NOMO-1 treated with DMSO at 0.1 percent for 48 hours (cell line): ENCODE data around the gene C1QL2.

Experiments
- DNase-seq: peaks from one replicate; lab custom pipeline; 2025; ENCODE audit not compliant: unreplicated experiment; lab: John Stamatoyannopoulos, UW

Gene C1QL2

DNA sequence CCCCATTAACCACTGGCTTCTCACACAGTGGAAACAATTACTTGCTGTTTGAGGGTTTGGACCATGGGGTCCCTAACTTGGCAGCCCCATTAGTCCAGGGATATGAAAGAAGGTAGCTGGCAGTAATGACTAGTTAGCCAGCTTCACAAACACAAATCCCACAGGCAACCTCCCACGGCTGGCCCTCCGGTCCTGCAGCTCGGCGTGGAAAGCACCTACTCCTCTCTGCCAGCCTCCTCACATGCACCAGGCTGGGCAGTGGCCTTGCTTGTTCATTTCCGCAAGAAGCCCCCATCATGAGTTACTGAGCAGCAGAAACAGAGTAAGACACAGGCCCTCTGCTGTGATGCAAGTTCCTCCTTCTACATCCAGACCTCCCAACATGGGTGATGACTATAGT is 13.7 kb downstream of the C1QL2 start:
- DNase-seq, result no peak

DNA sequence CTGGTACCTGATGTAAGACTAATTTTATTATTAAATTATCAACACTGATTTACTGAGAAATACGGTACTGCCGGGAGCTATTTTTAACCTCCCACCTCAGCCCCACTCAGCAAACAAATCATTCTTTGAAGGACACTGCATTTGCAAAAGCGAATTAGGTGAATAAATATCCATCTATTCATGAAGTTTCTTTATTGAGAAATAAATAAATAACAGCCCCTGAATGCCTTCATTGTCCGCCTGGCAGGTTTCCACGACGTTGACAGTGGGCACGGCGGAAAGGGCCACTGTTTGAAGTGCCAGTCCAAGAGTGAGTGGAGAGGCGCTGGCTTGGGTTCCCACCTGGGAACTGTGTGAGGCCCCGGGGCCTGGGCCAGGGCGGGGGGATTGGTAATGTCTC is 15.7 kb downstream of the C1QL2 start:
- DNase-seq, result no peak

DNA sequence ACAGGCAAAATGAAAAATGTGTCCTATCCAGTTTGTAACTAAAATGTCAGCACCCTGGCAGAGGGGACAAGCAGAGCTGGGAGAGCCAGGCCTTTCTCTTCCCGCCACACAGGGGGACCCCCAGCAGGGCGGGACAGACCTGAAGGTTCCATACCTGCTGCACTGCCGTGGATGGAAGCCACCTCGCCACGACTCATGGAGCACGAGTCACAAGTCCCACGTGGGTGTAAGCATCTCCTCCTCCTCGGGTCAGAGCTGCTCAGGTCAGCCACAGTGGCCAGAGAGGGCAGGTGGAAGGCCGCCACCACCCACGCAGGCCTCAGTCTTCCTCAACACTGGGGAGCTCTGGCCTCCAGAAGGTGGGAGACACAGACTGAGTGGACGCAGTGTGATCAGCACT is 21.0 kb downstream of the C1QL2 start:
- DNase-seq, result no peak

DNA sequence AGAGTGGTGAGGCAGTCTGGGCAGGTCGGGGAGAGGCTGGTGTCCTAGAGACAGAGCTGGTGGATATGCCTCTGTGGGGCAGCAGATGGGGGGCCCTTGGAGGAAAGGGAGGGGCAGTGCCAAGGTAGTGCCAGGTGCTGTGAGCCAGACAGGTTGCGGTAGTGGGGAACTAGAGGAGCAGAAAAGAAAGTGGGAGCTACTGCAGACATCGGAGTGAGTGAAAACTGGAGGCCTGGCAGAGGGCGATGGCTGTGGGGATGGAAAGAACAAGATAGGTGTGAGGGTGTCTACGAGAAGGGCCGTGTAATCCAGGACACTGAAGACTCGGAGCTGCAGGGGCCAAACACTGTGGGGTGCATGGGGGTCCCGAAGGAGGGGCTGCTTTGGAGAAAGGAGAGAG is 21.7 kb downstream of the C1QL2 start:
- DNase-seq, result no peak

DNA sequence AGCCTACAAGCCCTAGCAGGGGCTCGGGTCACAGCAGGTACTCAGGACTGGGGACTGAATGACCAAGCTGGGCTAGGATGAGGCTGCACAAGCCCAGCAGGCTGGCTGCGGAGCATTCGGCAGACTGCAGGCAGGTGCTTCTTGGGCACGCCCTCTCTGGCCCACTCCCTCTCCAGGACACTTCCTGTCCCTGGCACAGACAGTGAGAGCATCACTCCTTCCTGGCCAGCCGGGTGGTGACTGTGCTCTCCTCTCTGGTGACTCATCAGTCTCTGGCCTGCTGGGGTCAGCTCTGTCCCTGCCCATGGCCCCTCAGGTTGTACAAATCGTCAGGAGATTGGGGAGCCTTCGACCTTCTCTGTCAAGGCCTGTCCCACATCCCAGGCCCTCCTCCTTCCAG is 22.5 kb downstream of the C1QL2 start:
- DNase-seq, result no peak

DNA sequence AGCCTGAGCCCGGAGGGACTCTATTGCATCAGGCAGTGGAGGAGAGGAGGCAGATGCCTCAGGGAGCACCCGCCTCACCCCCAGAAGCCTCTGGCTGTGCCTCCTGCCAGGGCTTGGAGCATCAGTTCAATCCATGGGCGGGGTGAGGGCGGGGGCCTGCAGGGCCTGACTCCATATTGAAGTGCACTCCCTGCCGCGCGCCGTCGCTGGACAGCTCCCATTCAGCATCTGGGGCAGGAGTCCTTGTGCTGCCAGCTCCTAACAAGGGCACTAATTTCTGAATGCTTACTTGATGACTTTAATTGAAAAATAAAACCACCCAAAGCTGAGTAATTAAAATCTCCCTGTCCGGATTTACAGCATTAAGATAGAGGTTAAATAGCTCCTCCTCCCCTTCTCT is 23.8 kb downstream of the C1QL2 start:
- no peak for DNase-seq

DNA sequence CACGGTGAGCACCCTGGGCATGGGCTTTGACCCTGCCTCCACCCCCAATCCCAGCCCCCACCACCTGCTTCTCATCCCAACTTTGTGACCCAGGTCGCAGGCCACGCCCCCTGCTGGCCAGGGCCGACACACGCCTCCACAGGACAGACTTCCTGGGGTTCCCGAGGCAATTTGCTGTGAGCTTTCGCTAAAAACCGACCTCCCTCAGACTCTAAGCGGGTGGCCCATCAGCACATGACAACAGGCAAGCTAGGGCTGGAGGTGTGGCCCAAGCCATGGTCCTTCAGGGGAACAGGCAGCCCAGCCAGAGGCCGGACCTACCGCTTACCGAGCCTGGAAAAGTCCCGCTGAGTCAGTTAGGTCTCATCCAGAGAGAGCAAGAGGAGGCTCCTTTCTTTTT is 31.9 kb downstream of the C1QL2 start:
- peak; percentile 7 for DNase-seq

DNA sequence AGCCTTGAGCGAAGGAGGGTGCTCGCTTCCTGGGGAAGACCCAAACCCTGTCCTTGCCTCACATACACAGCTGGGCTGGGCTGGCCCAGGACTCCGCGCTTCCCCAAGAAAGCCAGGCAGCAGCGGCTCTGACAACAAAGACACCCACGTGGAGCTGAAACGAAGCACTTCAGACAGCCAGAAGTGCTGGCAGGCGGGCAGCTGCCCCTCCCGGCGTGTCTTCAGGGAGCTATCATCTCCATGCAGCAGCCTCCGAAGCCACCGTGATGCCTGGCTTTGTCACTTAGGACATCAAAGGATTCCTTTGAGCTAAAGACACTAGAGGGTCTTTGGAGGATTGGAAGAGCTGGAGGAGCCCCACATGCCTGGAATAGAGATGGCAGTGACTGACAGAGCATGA is 35.2 kb downstream of the C1QL2 start:
- DNase-seq, result no peak

DNA sequence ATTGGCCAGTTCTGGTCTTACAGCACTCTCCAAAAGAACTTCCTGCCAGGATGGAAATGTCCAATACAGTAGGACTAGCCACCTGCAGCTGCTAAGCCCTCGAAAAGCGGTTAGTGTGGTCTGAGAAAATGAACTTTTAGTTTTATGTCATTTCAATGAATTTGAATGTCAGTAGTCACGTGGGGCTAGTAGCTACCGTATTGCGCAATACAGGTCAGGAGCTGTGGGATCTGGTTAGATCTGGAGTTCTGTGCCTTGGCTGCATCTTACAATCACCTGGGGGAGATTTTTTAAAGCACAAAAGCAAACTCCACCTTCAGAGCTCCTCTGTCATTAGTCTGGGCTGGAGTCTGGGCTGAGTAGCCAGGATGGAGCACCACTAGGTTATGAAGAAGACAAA is 35.9 kb downstream of the C1QL2 start:
- no peak for DNase-seq

DNA sequence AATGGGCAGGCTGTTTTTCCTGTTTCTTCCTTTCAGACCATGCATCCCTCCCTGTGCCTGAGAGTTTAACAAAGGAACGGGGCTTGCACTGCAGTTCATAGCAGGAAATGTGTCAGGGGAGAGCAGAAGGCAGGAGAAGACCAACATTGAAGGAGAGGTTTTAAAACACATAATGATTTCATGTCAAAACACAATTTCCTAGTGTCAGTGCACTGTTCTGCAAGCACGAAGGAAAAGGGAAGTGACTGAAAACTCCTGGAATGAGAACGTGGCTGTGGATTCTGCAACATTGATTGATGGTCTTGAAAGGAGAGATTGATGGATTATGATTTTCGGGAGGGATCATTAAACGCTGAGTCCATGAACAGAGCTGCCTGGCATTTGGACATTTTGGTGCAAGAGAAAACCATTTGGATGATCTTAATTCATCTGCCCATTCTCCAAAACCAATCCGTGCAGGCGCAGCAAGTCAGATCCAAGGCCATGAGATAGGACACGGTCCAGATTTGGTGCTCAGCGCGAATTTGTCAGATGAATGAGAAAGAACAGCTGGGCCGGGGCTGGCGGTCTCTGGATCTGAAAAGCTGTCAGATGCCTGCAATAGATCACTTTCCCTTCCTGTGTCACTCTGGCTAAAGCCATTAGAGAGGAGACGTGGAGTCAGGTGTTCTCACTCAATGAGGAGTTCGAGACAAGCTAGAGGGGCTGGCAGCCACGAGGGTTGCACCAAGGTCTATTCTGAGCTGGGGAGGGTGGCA is 38.4 kb downstream of the C1QL2 start:
- no peak for DNase-seq

DNA sequence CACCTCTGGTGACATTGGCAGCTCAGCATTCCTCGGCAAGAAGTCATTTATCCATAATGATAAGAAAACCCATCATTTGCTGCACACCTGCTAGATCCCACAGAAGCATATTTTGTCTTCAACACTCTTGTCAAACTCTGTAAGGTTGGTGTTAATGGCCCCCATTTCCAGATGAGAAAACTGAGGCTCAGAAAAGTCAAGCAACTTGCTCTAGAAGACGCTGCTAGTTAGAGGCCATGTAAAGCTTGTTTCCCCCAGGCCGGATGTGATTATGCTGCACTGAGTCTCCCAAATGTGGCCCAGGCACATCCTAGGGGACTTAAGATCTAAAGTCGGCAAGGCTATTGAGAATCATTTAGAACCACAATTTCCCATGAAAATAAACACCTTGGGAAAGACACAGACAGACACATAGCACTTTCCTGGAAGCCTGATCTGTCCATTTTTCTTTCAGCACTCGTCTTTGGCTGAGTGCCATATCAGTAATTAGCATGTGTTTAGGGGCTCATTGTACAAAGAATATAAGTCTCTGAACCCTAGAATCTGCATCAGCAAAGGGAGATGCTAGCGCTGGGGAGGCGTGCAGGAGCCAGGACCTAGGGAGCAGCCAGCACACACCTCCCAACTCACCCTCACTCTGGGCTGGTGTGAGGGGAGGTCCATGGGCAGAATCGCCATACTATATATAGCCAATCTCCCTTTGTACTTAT is 39.3 kb downstream of the C1QL2 start:
- no peak for DNase-seq

DNA sequence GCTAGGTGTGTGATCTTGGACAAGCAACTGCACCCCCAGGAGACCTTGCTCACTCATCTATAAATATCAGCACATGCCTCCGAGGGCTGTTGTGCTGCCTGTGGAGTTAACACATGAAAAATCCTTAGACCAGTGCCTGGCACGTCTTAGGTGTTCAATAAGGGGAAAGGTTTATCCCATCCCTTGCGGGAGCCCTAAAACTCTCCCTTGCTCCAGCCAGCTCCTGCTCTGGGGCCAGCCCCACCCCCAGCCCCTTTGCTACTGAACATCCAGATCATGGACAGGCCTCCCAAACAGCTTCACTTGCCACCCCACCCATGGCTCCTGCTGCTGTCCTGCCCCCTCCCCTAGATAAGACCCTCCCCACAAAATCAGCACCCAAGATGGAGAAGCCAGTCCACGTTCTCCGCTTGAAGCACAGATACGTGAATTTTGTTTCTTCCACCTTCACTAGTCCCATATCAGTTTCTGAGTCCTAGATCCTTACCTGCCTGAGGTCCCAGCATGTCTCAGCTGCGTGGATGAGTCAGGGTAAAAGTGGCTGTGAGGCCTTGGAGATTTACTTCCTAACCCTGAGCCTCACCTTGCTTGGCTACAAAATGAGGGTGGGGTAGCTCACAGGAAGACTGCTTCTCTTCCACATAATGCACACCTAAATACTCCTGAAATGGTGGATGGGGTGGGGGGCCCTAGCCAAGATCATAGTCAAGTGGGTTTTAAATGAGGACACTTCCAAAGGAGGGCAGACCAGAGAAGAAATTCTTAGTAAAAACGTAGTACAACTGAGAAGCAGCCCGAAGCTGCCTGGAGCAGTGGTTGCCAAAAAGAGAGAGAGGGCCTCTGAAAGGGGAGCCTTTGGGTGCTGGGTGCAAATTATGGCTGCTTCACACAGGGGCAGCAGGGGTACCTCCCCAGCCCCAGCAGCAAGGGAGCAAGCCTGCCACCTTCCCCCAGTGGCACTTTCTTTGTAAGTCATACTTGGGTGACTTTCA is 40.4 kb downstream of the C1QL2 start:
- DNase-seq, result no peak

DNA sequence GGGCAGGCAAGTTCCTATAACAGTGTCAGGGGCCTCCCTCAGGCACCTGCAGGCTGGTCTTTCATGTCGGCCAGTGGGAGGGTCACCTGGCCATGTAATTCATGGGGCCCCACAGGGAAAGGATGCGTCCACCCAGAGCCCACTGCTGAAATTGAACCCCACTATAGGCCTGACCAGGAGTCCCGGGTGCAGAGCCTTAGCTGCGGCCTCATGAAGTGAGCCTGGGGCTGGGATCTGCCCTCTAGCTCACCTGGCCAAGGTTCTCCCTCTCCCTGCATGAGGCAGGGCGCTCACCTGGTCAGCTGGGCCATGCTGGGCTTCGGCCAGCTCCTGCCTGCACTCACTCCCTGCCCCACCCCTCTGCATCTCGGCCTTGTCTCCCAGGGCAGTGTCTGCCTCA is 41.1 kb downstream of the C1QL2 start:
- no peak for DNase-seq

DNA sequence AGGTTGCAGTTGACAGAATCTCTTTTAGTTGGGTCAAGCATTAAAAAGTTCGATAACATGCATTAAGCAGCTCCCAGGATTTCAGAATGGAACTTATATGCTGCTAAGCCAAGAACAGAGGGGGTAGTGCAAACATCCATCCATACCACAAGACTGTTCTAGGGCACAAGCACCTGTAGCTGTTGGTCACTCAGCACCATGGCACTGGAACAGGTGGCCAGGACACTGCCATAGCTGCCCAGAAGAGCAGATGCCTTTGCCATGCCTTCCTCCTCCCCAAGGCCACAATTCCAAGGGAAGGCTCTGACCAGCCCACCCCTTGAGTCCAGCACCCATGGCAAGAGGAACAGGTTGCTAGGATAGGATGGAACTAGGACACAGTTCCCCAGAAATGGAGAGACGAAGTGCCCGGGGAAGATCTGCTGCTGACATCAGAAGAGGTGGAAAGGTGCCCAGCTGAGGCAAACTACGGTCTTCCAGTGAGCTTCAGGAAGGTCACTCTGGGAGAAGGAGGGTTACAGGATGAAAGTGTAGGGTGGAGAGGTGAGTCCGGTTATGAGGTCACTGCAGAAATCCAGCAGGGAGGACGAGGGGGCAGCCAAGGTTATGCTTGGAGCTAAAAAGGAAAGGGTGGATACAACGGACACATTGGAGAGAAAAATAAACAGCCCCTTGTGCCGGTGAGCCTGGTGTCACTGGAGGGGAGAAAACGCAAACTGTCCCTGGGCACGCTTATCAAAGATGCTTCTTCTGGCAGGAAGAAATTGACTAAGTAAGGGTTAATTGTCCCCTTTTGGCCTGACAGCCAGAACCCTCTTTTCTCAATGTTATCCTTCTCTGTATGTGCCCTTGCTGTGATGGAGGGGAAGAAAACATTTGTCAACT is 41.9 kb downstream of the C1QL2 start:
- DNase-seq, result no peak

DNA sequence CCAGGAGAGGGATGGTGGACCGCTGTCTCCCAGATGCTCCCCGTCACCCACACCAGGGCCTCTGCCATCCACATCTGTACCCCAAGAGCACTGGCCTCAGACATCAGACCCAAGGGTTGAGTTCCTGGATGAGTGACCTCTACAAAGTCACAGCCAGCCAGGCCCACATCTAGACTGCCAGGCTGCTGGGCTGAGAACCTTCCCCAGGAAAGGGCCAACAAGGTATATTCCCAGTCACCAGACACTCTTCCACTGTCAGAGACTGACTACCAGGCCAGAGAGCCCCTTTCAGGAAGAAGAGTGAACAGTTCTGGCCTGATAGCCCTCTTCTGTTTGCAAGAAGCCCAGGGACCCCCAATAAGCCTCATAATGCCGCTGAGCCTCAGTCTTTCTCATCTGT is 44.3 kb downstream of the C1QL2 start:
- no peak for DNase-seq

DNA sequence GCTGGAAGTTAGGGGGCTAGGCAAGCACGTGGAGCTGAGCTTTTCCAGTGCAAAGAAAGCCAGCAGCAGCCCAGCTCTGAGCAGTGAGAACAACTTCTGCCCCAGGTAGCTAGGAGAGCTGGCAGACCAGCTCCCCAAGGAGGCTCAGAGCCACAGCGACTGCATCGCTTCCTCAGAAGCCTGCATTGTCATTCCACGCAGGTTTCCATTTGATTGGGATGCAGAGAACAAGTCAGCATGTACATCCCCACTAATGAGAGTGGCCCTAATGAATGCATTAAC is 45.1 kb downstream of the C1QL2 start:
- DNase-seq, result no peak

DNA sequence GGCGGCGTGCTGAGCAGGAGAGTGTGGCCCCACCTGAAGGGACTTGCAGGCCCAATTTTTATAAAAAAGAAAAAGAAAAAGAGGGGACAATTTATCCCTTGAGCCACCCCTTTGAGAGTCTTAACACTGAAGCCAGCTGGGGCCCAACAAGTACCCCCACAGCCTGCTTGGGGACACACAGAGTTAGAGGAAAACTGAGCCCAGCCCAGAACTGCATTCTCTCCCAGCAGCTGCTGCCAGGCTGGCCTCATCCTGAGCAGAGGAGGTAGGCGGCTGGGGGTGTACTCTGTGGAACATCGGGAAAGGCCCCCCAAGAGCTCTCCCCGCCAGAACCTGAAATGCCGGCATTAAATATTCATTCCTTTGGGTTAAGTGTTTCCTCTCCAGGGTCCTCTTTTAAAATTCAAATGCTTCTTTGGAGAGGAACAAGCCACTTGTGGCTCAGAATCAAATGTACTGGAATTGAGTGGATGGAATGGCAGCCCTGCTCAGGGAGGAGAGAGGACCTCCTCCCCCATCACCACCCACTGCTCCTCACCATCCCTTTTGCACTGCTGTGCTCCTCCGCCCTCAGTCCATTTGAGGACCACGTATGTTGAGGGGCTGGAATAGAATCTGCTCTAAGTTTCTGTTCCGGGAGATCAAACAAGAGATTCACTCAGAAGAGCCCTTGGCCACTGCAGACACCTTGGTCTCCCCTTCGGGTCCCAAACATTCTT is 45.6 kb downstream of the C1QL2 start:
- no peak for DNase-seq

DNA sequence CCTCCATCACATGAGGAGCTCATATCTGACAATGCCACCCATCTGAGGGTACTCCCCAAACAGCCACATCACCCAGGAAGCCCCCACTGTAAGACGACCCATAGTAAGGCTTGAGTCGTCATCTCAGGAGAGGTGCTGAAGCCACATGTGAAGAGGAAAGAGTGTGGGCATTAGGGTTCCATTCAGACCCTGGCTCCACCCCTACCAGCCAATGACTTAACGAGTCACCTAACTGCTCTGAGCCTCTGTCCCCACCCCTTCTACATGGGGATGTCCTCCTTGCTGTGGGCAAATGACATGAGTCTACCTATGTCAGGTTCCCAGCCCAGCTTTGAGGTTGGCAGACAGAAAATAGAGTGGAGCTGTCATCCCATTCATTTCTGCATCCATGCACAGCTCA is 46.3 kb downstream of the C1QL2 start:
- DNase-seq, result no peak

DNA sequence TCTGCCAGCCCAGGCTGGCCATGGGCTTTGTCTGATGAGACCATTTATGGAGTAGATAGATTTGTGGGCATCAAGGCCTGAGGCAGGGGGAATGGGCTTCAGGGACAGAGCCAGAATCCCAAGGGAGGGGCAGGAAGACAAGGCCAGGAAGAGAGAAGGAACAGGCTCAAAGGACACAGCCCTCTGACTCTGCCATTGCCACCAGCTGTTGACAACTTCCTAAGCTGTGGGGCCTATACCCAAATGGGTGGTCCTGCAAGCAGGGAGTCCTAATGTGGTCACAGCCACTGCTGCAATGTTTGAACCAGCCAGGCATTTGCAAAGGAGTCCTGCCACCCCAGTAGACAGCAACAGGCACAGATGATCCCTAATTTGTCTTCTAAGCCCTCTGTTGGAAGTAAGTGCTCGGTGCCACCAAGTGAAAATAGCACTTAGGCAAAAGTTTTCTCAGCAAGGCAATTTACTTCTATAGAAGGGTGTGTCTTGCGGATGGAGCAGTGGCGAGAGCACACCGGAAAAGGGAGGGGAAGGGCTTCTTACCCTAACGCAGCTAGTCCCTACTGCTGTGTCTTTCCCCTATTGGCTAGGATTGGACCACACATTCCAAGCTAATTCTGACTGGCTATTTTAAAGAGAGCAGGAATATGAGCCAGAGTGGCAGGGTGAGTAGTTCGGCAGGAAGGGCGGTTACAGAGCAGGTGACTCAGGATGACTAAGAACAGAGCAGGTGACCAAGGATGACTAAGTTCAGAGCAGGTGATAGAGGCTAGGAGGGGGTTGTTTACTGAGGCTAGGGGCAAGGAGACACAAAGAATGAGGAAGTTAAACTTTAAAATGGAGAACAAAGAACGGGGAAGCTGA is 47.2 kb downstream of the C1QL2 start:
- peak; percentile 8 for DNase-seq
